DND-41 (cell line): ENCODE data around the gene PYGB.

ENCODE experiments used
- EZH2 ChIP-seq: IDR thresholded peaks from 3 replicates; pipeline ENCODE4 v1.6.1; 2012; ENCODE audit warnings: borderline replicate concordance, low read depth, mild to moderate bottlenecking, moderate library complexity, low read length, inconsistent platforms; ENCODE audit not compliant: severe bottlenecking
- TF ChIP-seq, protein P1 (sequence below): IDR thresholded peaks from 2 replicates; pipeline ENCODE4 v1.5.1; 2012; ENCODE audit warnings: borderline replicate concordance, low read length, moderate library complexity, mild to moderate bottlenecking; ENCODE audit not compliant: poor library complexity, severe bottlenecking; ENCODE audit errors: extremely low read depth

DNA sequence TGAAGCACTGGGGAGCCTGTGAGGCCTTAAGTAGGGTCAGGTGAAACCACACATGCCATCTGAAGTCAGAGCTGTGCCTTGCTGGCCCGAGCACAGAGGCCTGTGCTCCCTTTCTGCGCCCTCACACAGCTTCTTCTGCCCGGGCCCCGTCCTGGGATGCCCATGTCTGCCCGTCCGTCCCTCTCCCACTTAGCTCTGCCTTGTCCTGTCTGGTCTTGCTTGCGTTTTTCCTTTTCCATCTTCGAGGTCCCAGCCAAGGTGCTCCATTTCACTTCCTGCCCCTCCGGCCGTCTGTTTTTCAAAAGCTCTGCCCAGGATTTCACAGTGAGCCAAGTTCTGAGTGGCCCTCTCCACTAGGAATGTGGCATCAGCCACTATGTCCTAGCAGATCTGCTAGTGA, 45.6 kb downstream of the PYGB start:
- TF ChIP-seq, protein P1, sequence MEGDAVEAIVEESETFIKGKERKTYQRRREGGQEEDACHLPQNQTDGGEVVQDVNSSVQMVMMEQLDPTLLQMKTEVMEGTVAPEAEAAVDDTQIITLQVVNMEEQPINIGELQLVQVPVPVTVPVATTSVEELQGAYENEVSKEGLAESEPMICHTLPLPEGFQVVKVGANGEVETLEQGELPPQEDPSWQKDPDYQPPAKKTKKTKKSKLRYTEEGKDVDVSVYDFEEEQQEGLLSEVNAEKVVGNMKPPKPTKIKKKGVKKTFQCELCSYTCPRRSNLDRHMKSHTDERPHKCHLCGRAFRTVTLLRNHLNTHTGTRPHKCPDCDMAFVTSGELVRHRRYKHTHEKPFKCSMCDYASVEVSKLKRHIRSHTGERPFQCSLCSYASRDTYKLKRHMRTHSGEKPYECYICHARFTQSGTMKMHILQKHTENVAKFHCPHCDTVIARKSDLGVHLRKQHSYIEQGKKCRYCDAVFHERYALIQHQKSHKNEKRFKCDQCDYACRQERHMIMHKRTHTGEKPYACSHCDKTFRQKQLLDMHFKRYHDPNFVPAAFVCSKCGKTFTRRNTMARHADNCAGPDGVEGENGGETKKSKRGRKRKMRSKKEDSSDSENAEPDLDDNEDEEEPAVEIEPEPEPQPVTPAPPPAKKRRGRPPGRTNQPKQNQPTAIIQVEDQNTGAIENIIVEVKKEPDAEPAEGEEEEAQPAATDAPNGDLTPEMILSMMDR, result no peak
- no peak for TF ChIP-seq EZH2
